ENCODE measurements around the gene SIRT2.

Gene SIRT2

GRCh38 chr19:38912600-38913514 lies 13.4 kb upstream of the SIRT2 start:
- Histone ChIP-seq H3K79me1 (ENCODE audit: low read length) (no peaks in the 10 kb centered on the region), H3K27me3 (ENCODE audit: insufficient read depth, low read length) (no peaks in the 10 kb centered on the region), H4K91ac (ENCODE audit: low read depth, low read length) (no peak overlapping the region), H2BK5ac (ENCODE audit: low read depth, low read length, poor library complexity) (no peak overlapping the region), H3K14ac (ENCODE audit: low read length) (no peak overlapping the region), H3K23ac (ENCODE audit: low read length) (no peak overlapping the region), H2BK120ac (ENCODE audit: insufficient read depth, low read length, poor library complexity) (no peak overlapping the region), H3K9ac (ENCODE audit: low read length) (no peak overlapping the region), H2AK5ac (ENCODE audit: low read length) (no peak overlapping the region), H3K4ac (ENCODE audit: low read depth, low read length) (no peak overlapping the region), H3K18ac (ENCODE audit: low read length) (no peak overlapping the region), H3K36me3 (ENCODE audit: control insufficient read depth in 1 of 2, insufficient read depth in 2 of 2, low read length in 2 of 2) (peaks cover 5 to 9% of the 10 kb centered on the region in 2 experiments), H3K4me1 (ENCODE audit: control insufficient read depth in 1 of 2, insufficient read depth in 2 of 2, low read length in 2 of 2) (no peaks in the 10 kb centered on the region), H3K79me2 (ENCODE audit: control insufficient read depth, insufficient read depth, low read length, poor library complexity) (no peaks in the 10 kb centered on the region), H3K4me2 (ENCODE audit: low read length) (no peak overlapping the region), H4K12ac (ENCODE audit: low read depth, low read length) (no peak overlapping the region), H3K4me3 (ENCODE audit: low read depth, low read length) (no peak overlapping the region), H4K8ac (ENCODE audit: low read depth, low read length) (no peak overlapping the region), H2AFZ (ENCODE audit: insufficient read depth, low read length, poor library complexity) (no peak overlapping the region), H3K9me3 (ENCODE audit: insufficient read depth, low read depth, low read length) (peaks cover 4% of the 10 kb centered on the region), H3K27ac (ENCODE audit: low read depth, low read length) (no peak overlapping the region), H2BK12ac (ENCODE audit: low read length) (no peak overlapping the region)
- DNase-seq = no peak
- no CpG with 5 or more reads among the region's 12 CpGs for WGBS (ENCODE audit: extremely low coverage, insufficient coverage, insufficient read length)

- no peak overlapping the region for H3K23ac ChIP-seq (ENCODE audit: low read length)
- H2BK5ac ChIP-seq (ENCODE audit: low read depth, low read length, poor library complexity) = no peak overlapping the region
- no peaks in the 10 kb centered on the region for H3K4me1 ChIP-seq (ENCODE audit: control insufficient read depth in 1 of 2, insufficient read depth in 2 of 2, low read length in 2 of 2)
- WGBS (ENCODE audit: extremely low coverage, insufficient coverage, insufficient read length) = no CpG with 5 or more reads among the region's 16 CpGs
- H3K36me3 ChIP-seq (ENCODE audit: control insufficient read depth in 1 of 2, insufficient read depth in 2 of 2, low read length in 2 of 2) = peaks cover 17 to 19% of the 10 kb centered on the region in 2 experiments
- no peak for DNase-seq
- no peak overlapping the region for H3K4me2 ChIP-seq (ENCODE audit: low read length)
- no peak overlapping the region for H3K27ac ChIP-seq (ENCODE audit: low read depth, low read length)
- no peak overlapping the region for H3K4ac ChIP-seq (ENCODE audit: low read depth, low read length)
- no peaks in the 10 kb centered on the region for H3K79me1 ChIP-seq (ENCODE audit: low read length)
- H2BK120ac ChIP-seq (ENCODE audit: insufficient read depth, low read length, poor library complexity) = no peak overlapping the region
- no peak overlapping the region for H3K4me3 ChIP-seq (ENCODE audit: low read depth, low read length)
- no peaks in the 10 kb centered on the region for H3K27me3 ChIP-seq (ENCODE audit: insufficient read depth, low read length)
- no peak overlapping the region for H2AK5ac ChIP-seq (ENCODE audit: low read length)
- H3K9ac ChIP-seq (ENCODE audit: low read length) = no peak overlapping the region
- no peak overlapping the region for H2AFZ ChIP-seq (ENCODE audit: insufficient read depth, low read length, poor library complexity)
- peaks cover 5% of the 10 kb centered on the region for H3K9me3 ChIP-seq (ENCODE audit: insufficient read depth, low read depth, low read length)
- no peak overlapping the region for H3K14ac ChIP-seq (ENCODE audit: low read length)
- no peaks in the 10 kb centered on the region for H3K79me2 ChIP-seq (ENCODE audit: control insufficient read depth, insufficient read depth, low read length, poor library complexity)
- no peak overlapping the region for H4K8ac ChIP-seq (ENCODE audit: low read depth, low read length)
- H2BK12ac ChIP-seq (ENCODE audit: low read length) = no peak overlapping the region
- no peak overlapping the region for H4K91ac ChIP-seq (ENCODE audit: low read depth, low read length)
- no peak overlapping the region for H4K12ac ChIP-seq (ENCODE audit: low read depth, low read length)
- H3K18ac ChIP-seq (ENCODE audit: low read length) = no peak overlapping the region
These were observed 12.1 kb upstream of the SIRT2 start for GRCh38 chr19:38911388-38912001.

- no peaks in the 10 kb centered on the region for H3K4me1 ChIP-seq (ENCODE audit: control insufficient read depth in 1 of 2, insufficient read depth in 2 of 2, low read length in 2 of 2)
- DNase-seq = no peak
- H3K4me3 ChIP-seq (ENCODE audit: low read depth, low read length) = no peak overlapping the region
- H3K4ac ChIP-seq (ENCODE audit: low read depth, low read length) = no peak overlapping the region
- no peak overlapping the region for H3K9ac ChIP-seq (ENCODE audit: low read length)
- H3K4me2 ChIP-seq (ENCODE audit: low read length) = no peak overlapping the region
- H2BK120ac ChIP-seq (ENCODE audit: insufficient read depth, low read length, poor library complexity) = no peak overlapping the region
- H2BK5ac ChIP-seq (ENCODE audit: low read depth, low read length, poor library complexity) = no peak overlapping the region
- H3K18ac ChIP-seq (ENCODE audit: low read length) = no peak overlapping the region
- WGBS (ENCODE audit: extremely low coverage, insufficient coverage, insufficient read length) = no CpG with 5 or more reads among the region's 12 CpGs
- H3K36me3 ChIP-seq (ENCODE audit: control insufficient read depth in 1 of 2, insufficient read depth in 2 of 2, low read length in 2 of 2) = peaks cover 19 to 21% of the 10 kb centered on the region in 2 experiments
- H3K27ac ChIP-seq (ENCODE audit: low read depth, low read length) = no peak overlapping the region
- peaks cover 5% of the 10 kb centered on the region for H3K9me3 ChIP-seq (ENCODE audit: insufficient read depth, low read depth, low read length)
- no peaks in the 10 kb centered on the region for H3K79me2 ChIP-seq (ENCODE audit: control insufficient read depth, insufficient read depth, low read length, poor library complexity)
- H3K14ac ChIP-seq (ENCODE audit: low read length) = no peak overlapping the region
- H3K27me3 ChIP-seq (ENCODE audit: insufficient read depth, low read length) = no peaks in the 10 kb centered on the region
- H2AK5ac ChIP-seq (ENCODE audit: low read length) = no peak overlapping the region
- no peak overlapping the region for H4K8ac ChIP-seq (ENCODE audit: low read depth, low read length)
- H4K91ac ChIP-seq (ENCODE audit: low read depth, low read length) = no peak overlapping the region
- no peak overlapping the region for H4K12ac ChIP-seq (ENCODE audit: low read depth, low read length)
- H2AFZ ChIP-seq (ENCODE audit: insufficient read depth, low read length, poor library complexity) = no peak overlapping the region
- H3K23ac ChIP-seq (ENCODE audit: low read length) = no peak overlapping the region
- no peak overlapping the region for H2BK12ac ChIP-seq (ENCODE audit: low read length)
- H3K79me1 ChIP-seq (ENCODE audit: low read length) = no peaks in the 10 kb centered on the region
These were observed 11.1 kb upstream of the SIRT2 start for GRCh38 chr19:38910488-38910887.

- Histone ChIP-seq H3K14ac (ENCODE audit: low read length) (no peak overlapping the region), H4K91ac (ENCODE audit: low read depth, low read length) (no peak overlapping the region), H3K4me3 (ENCODE audit: low read depth, low read length) (no peak overlapping the region), H3K79me2 (ENCODE audit: control insufficient read depth, insufficient read depth, low read length, poor library complexity) (no peaks in the 10 kb centered on the region), H2BK5ac (ENCODE audit: low read depth, low read length, poor library complexity) (no peak overlapping the region), H2BK120ac (ENCODE audit: insufficient read depth, low read length, poor library complexity) (no peak overlapping the region), H3K4me2 (ENCODE audit: low read length) (no peak overlapping the region), H3K36me3 (ENCODE audit: control insufficient read depth in 1 of 2, insufficient read depth in 2 of 2, low read length in 2 of 2) (peaks cover 23 to 27% of the 10 kb centered on the region in 2 experiments), H4K12ac (ENCODE audit: low read depth, low read length) (no peak overlapping the region), H3K27me3 (ENCODE audit: insufficient read depth, low read length) (no peaks in the 10 kb centered on the region), H2AFZ (ENCODE audit: insufficient read depth, low read length, poor library complexity) (no peak overlapping the region), H3K23ac (ENCODE audit: low read length) (no peak overlapping the region), H3K18ac (ENCODE audit: low read length) (no peak overlapping the region), H3K9me3 (ENCODE audit: insufficient read depth, low read depth, low read length) (peaks cover 5% of the 10 kb centered on the region), H3K9ac (ENCODE audit: low read length) (no peak overlapping the region), H3K27ac (ENCODE audit: low read depth, low read length) (no peak overlapping the region), H2AK5ac (ENCODE audit: low read length) (no peak overlapping the region), H3K79me1 (ENCODE audit: low read length) (no peaks in the 10 kb centered on the region), H3K4me1 (ENCODE audit: control insufficient read depth in 1 of 2, insufficient read depth in 2 of 2, low read length in 2 of 2) (no peaks in the 10 kb centered on the region), H2BK12ac (ENCODE audit: low read length) (no peak overlapping the region), H4K8ac (ENCODE audit: low read depth, low read length) (no peak overlapping the region), H3K4ac (ENCODE audit: low read depth, low read length) (no peak overlapping the region)
- no CpG with 5 or more reads among the region's 10 CpGs for WGBS (ENCODE audit: extremely low coverage, insufficient coverage, insufficient read length)
- DNase-seq = no peak
These were observed 9.5 kb upstream of the SIRT2 start for GRCh38 chr19:38908911-38909310.

All from trophoblast cell (in vitro differentiated cells and primary cell).